ENCODE results near the gene PKLR.
A peak's percentile ranks its signal among the peaks of the same experiment; 100 is the strongest.
"Not testable (repeated sequence)": the region's sequence is repeated elsewhere in the genome, so short reads cannot be mapped to it uniquely, and the experiment has no call there.

PKLR gene

DNA sequence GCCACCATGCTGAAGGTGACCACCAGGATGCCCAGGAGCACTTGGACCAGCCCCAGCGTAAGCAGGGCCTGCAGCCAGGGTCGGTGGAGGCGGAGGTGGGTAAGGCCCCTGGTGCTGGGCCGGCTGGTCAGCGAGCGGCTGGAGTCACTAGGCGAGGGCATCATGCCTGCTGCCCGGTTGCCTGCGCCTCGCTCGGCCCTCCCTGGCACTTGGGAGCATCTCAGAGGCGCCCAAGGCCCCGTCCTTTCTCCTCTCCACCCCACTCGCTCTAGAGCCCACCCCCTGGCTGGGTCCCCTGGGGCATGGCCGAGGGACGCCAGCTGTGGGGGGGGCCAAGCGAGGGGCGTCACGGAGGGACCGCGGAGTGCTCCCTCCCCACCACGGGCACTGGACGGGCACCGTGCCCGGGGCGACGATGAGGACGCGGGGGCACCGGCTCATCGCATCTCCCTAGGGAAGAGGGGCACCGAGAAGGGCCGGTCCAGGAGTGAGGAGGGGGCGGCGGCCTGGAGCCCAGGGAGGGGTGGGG lies 46.5 kb downstream of the PKLR start:
- DNase-seq (ENCODE audit: low spot score): no peak

- DNase-seq (ENCODE audit: low spot score): no peak
Measured at GRCh38 chr1:155254228-155254713, 47.0 kb downstream of the PKLR start.

GRCh38 chr1:155253797-155254196 lies 47.4 kb downstream of the PKLR start:
- no peak for DNase-seq (ENCODE audit: low spot score)

- no peak for DNase-seq (ENCODE audit: low spot score)
Measured at GRCh38 chr1:155253208-155253607, 48.0 kb downstream of the PKLR start.

GRCh38 chr1:155251566-155251965 lies 49.7 kb downstream of the PKLR start:
- no peak for DNase-seq (ENCODE audit: low spot score)

- DNase-seq (ENCODE audit: low spot score): peak; percentile 96
Measured at GRCh38 chr1:155250633-155251449, 50.4 kb downstream of the PKLR start.

GRCh38 chr1:155250246-155250632 lies 51.0 kb downstream of the PKLR start:
- no peak for DNase-seq (ENCODE audit: low spot score)

GRCh38 chr1:155247667-155248553 lies 53.3 kb downstream of the PKLR start:
- no peak for DNase-seq (ENCODE audit: low spot score)

DNA sequence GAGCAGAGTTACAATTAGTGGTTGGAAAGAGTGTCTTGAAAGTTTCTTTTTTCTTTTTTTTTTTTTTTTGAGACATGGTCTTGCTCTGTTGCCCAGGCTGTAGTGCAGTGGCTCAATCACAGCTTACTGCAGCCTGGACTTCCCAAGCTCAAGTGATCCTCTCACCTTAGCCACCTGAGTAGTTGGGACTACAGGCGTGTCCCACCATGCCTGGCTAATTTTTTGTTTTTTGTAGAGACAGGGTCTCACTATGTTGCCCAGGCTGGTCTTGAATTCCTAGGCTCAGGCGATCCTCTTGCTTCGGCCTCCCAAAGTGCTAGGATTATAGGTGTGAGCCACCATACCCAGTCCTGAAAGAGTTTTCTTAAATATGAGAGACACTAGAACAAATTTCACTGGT lies 54.4 kb downstream of the PKLR start:
- DNase-seq (ENCODE audit: low spot score): not testable (repeated sequence)

DNA sequence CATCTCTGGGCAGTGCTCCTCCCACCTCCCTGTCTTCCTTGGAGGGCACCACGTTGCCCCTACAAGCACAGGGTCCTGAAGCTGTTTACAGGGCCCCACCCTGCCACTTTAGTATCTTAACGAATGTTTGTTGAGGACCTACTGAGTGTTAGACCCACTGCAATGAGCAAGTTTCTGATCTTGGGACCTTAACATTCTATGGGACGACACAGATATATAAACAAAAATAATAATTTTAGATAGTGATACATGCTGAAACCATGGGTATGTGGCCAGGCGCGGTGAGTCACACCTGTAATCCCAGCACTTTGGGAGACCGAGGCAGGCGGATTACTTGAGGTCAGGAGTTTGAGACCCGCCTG lies 56.1 kb downstream of the PKLR start:
- no peak for DNase-seq (ENCODE audit: low spot score)

- DNase-seq (ENCODE audit: low spot score): peak; percentile 99
Measured at GRCh38 chr1:155244368-155245162, 56.7 kb downstream of the PKLR start.

- DNase-seq (ENCODE audit: low spot score): no peak
Measured at GRCh38 chr1:155242805-155243358, 58.4 kb downstream of the PKLR start.

DNA sequence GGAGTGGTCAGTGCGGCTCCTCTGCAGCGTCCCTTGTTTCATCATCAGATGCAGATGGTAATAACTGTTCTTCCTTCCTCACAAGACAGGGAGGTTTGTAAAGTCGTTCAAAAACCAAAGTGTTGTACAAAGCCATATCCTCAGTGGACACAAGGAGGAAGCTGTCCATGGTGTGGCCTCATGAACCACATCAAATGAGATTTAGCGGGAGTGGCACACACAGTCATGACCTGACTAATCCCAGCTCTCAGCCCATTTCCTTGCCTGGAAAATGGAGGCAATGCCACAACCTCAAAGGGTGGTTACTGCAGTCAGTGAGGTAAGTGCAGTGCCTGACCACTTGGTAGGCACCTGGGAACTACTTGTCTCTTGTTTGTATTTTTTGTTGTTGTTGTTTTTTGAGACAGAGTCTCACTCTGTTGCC lies 59.4 kb downstream of the PKLR start:
- no peak for DNase-seq (ENCODE audit: low spot score)

DNA sequence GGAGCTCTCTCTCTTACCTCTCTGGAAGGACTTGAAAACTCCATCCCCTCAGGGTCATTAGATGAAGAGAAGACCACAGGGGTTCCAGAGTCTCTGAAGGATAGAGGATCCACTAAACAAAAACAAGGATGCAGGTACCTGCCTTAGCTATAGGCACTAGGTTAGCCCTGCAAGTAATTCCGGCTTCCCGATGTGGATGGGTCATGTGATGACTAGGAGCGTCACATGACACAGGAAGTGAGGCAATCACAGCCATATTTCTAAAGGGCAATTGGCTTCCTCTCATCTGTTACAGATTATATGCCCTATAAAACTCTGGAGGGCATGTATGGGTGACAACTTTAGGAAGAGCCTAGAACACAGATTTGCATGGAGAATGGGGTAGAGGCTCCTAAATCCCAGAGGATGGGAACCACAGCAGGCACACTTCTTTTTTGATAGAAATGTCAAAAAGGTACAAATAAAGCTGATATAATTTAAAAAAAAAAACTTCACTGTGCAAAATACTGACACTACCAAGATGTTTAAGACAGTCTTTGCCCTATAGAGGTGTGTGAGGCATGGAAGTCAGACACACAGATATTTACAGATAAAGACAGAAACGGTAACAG lies 60.1 kb downstream of the PKLR start:
- peak; percentile 93 for DNase-seq (ENCODE audit: low spot score)

Measured in Ammon's horn (tissue), 1 donor.